Motor neuron (in vitro differentiated cells): ENCODE measurements around the gene HDAC10. TPM values are rescaled to one million over a fixed set of nuclear protein-coding genes. Genes with fewer than 3 reads are reported as not detected.
A peak's percentile ranks its signal among the peaks of the same experiment; 100 is the strongest.

Experiments used
- ATAC-seq, 8 experiments: fragments of 200-7000 bp; cut with Tn5 transposase; replicated peaks in 6 of 8; 2 replicates each; pipeline ENCODE4 v1.8.0; 2021; ENCODE audit warnings: mild to moderate bottlenecking in 8 of 8, moderate library complexity in 8 of 8
- H3K27ac ChIP-seq, 2 donors: fragments of 250-450 bp; sonication (Bioruptor Pico); 2 replicates each; pipeline ENCODE4 v1.9.0; 2021; ENCODE audit warnings: antibody characterized with exemption in 2 of 2, mild to moderate bottlenecking in 2 of 2, moderate library complexity in 1 of 2
- H3K4me1 ChIP-seq, 2 donors: fragments of 250-450 bp; sonication (Bioruptor Pico); replicated peaks in 1 of 2; 2 replicates each; pipeline ENCODE4 v1.6.1; 2021; ENCODE audit warnings: antibody characterized with exemption in 2 of 2, mild to moderate bottlenecking in 2 of 2, moderate library complexity in 1 of 2
- H3K4me3 ChIP-seq, 5 donors: fragments of 250-450 bp; sonication (Bioruptor Pico); 2 replicates each; pipeline ENCODE4 v1.9.0; 2021; ENCODE audit warnings: antibody characterized with exemption in 5 of 5, mild to moderate bottlenecking in 5 of 5, moderate library complexity in 4 of 5
- WGBS, 10 experiments: fragments of 450-650 bp; shearing (Covaris generic); methylation state at CpG; one replicate each; pipeline ENCODE4 v1.0.0; 2022; 5-methylcytosine and 5-hydroxymethylcytosine counted together
- in situ Hi-C, 9 experiments: fragments of 400-800 bp; cut with MboI; loops; one replicate each; pipeline ENCODE4 v1.15.0; 2021; ENCODE audit warnings: low sequenced_read_pairs in 9 of 9, low pct_unique_long_range_greater_than_20kb in 2 of 9; ENCODE audit not compliant: unreplicated experiment in 9 of 9
- total RNA-seq, 8 experiments: library from RNA; unstranded; fragments of 300-600 nt; gene quantifications; 2 replicates each; pipeline versions ENCODE4 v1.2.3 to v1.2.4, GENCODE V29; 2022

The HDAC10 gene
- total RNA-seq, 8 experiments from 2014 or later = 9.0 to 46.4 (median 16.2) TPM

- H3K4me3 ChIP-seq = no peak overlapping the region
- H3K4me1 ChIP-seq = peaks cover 37 to 39% of the 10 kb centered on the region in 2 donors
- no peak for ATAC-seq
- H3K27ac ChIP-seq = peak overlapping the region in 1 of 2 donors; percentile 10
- WGBS, 10 experiments = 46 to 80% (median 71%) methylated on average over 1 to 4 of the region's 9 CpGs; no CpG with 5 or more reads in 7 of the 10 experiments
- in situ Hi-C loops = loop anchor here in 1 of 9 experiments (10.0 kb wide), 1 partner anchor 62 kb away; the partner anchor contains the start of gene DENND6B
Measured at GRCh38 chr22:50262973-50263617, 12.0 kb upstream of the HDAC10 start.

- peak overlapping the region; percentile 10 to 87 for H3K27ac ChIP-seq
- peaks cover 34 to 35% of the 10 kb centered on the region in 2 donors for H3K4me1 ChIP-seq
- peak overlapping the region in 3 of 5 donors; percentile 48 to 63 (median 56) for H3K4me3 ChIP-seq
- WGBS, 10 experiments = 40 to 67% methylated on average over 1 of the region's 7 CpGs; no CpG with 5 or more reads in 8 of the 10 experiments
- in situ Hi-C loops = loop anchor here in 1 of 9 experiments (10.0 kb wide), 1 partner anchor 62 kb away; the partner anchor contains the start of gene DENND6B
- no peak for ATAC-seq
Measured at GRCh38 chr22:50262460-50262911, 11.4 kb upstream of the HDAC10 start.

- H3K4me1 ChIP-seq = peaks cover 28 to 30% of the 10 kb centered on the region in 2 donors
- in situ Hi-C loops = loop anchor here in 1 of 9 experiments (10.0 kb wide), 1 partner anchor 63 kb away; the partner anchor contains the start of gene DENND6B
- H3K27ac ChIP-seq = peak within 1 kb of the TSS; percentile 83 to 87
- peak; percentile 25 to 80 (median 66) for ATAC-seq
- WGBS, 10 experiments = no CpG with 5 or more reads among the region's 61 CpGs
- peak within 1 kb of the TSS; percentile 48 to 63 (median 56) for H3K4me3 ChIP-seq
Measured at GRCh38 chr22:50261615-50262459, 10.8 kb upstream of the HDAC10 start, which contains the start of gene MAPK12. Gene MAPK12 (minus strand): TSS chr22:50261683. CDS start chr22:50261509, 174 bp downstream.

- ATAC-seq = peak; percentile 40 to 80 (median 60)
- Histone ChIP-seq H3K27ac (peak overlapping the region; percentile 83 to 87), H3K4me1 (peaks cover 26 to 29% of the 10 kb centered on the region in 2 donors), H3K4me3 (peak overlapping the region; percentile 48 to 63 (median 56))
- WGBS, 10 experiments = 0% methylated on average over 1 of the region's 92 CpGs; no CpG with 5 or more reads in 9 of the 10 experiments
- in situ Hi-C loops = loop anchor here in 1 of 9 experiments (10.0 kb wide), 1 partner anchor 64 kb away; the partner anchor contains the start of gene DENND6B
Measured at GRCh38 chr22:50260801-50261614, 9.9 kb upstream of the HDAC10 start.

GRCh38 chr22:50260434-50260800 is 9.4 kb upstream of the HDAC10 start:
- 40% methylated on average over 1 of the region's 11 CpGs; no CpG with 5 or more reads in 9 of the 10 experiments for WGBS, 10 experiments
- ATAC-seq = peak in 3 of 8 experiments; percentile 4 to 8 (median 5)

GRCh38 chr22:50259302-50259701 is 8.2 kb upstream of the HDAC10 start:
- 100% methylated on average over 2 to 10 of the region's 15 CpGs; no CpG with 5 or more reads in 6 of the 10 experiments for WGBS, 10 experiments
- in situ Hi-C loops = no loop called here

More at GRCh38 chr22:50260434-50260800, 9.4 kb upstream of the HDAC10 start:
- H3K4me1 ChIP-seq = peaks cover 26 to 29% of the 10 kb centered on the region in 2 donors
- H3K4me3 ChIP-seq = peak overlapping the region; percentile 48 to 63 (median 56)
- in situ Hi-C loops = loop anchor here in 1 of 9 experiments (10.0 kb wide), 1 partner anchor 64 kb away; the partner anchor contains the start of gene DENND6B
- H3K27ac ChIP-seq = peak overlapping the region; percentile 83 to 87

GRCh38 chr22:50258361-50259292 is 7.6 kb upstream of the HDAC10 start:
- 20 to 100% (median 83%) methylated on average over 1 to 15 of the region's 24 CpGs; no CpG with 5 or more reads in 4 of the 10 experiments for WGBS, 10 experiments
- no peak for ATAC-seq
- in situ Hi-C loops = no loop called here
- Histone ChIP-seq H3K4me3 (no peak overlapping the region), H3K27ac (no peak overlapping the region), H3K4me1 (peaks cover 26 to 29% of the 10 kb centered on the region in 2 donors)

More at GRCh38 chr22:50259302-50259701, 8.2 kb upstream of the HDAC10 start:
- H3K4me3 ChIP-seq = no peak overlapping the region
- no peak overlapping the region for H3K27ac ChIP-seq
- peaks cover 26 to 29% of the 10 kb centered on the region in 2 donors for H3K4me1 ChIP-seq
- ATAC-seq = no peak

- ATAC-seq = no peak
- H3K27ac ChIP-seq = no peak overlapping the region
- 100% methylated on average over 2 of the region's 31 CpGs; no CpG with 5 or more reads in 9 of the 10 experiments for WGBS, 10 experiments
- in situ Hi-C loops = no loop called here
- H3K4me1 ChIP-seq = peaks cover 19 to 21% of the 10 kb centered on the region in 2 donors
- H3K4me3 ChIP-seq = no peak overlapping the region
Measured at GRCh38 chr22:50257451-50258360, 6.6 kb upstream of the HDAC10 start.

GRCh38 chr22:50257041-50257440 is 6.0 kb upstream of the HDAC10 start:
- no peak for ATAC-seq
- Histone ChIP-seq H3K4me1 (peaks cover 16 to 19% of the 10 kb centered on the region in 2 donors), H3K27ac (no peak overlapping the region), H3K4me3 (no peak overlapping the region)
- WGBS, 10 experiments = 100% methylated on average over 2 of the region's 16 CpGs; no CpG with 5 or more reads in 9 of the 10 experiments
- in situ Hi-C loops = no loop called here

GRCh38 chr22:50256258-50256862 is 5.3 kb upstream of the HDAC10 start:
- Histone ChIP-seq H3K27ac (no peak overlapping the region), H3K4me1 (peaks cover 22 to 24% of the 10 kb centered on the region in 2 donors), H3K4me3 (no peak overlapping the region)
- WGBS, 10 experiments = 80 to 90% methylated on average over 1 to 6 of the region's 12 CpGs; no CpG with 5 or more reads in 8 of the 10 experiments
- in situ Hi-C loops = no loop called here
- no peak for ATAC-seq
